Nephron progenitor cell (in vitro differentiated cells): ENCODE data around the gene ADCK2.
"Not testable (repeated sequence)": the region's sequence is repeated elsewhere in the genome, so short reads cannot be mapped to it uniquely, and the experiment has no call there.

ENCODE experiments used
- DNase-seq: peaks from one replicate; pipeline ENCODE4 v3.0.0; 2021
- H3K27ac Mint-ChIP-seq: 2 replicates; pipeline ENCODE4 v1.8.0; 2021; ENCODE audit warnings: mild to moderate bottlenecking, moderate library complexity, mixed read lengths
- H3K27me3 Mint-ChIP-seq: 2 replicates; pipeline ENCODE4 v1.8.0; 2021; ENCODE audit warnings: mild to moderate bottlenecking, low read depth, mixed read lengths; ENCODE audit not compliant: poor library complexity
- H3K36me3 Mint-ChIP-seq: 2 replicates; pipeline ENCODE4 v1.8.0; 2021; ENCODE audit warnings: low read depth, mixed read lengths
- H3K4me1 Mint-ChIP-seq: 2 replicates; pipeline ENCODE4 v1.8.0; 2021; ENCODE audit warnings: mixed read lengths
- H3K4me3 Mint-ChIP-seq: 2 replicates; pipeline ENCODE4 v1.8.0; 2021; ENCODE audit warnings: mild to moderate bottlenecking, moderate library complexity, mixed read lengths
- H3K9me3 Mint-ChIP-seq: 2 replicates; pipeline ENCODE4 v1.8.0; 2021; ENCODE audit warnings: mild to moderate bottlenecking, moderate library complexity, mixed read lengths
- CTCF ChIP-seq: fragments of 200-600 bp; sonication (generic); IDR thresholded peaks from 2 replicates; pipeline ENCODE4 v1.5.0; 2021; ENCODE audit warnings: antibody characterized with exemption

ADCK2 gene

GRCh38 chr7:140698477-140698876 lies 25.7 kb downstream of the ADCK2 start:
- DNase-seq: no peak
- Mint-ChIP-seq H3K4me3 (peak overlapping the region; percentile 98), H3K36me3 (peaks cover 38% of the 10 kb centered on the region), H3K4me1 (peaks cover 39% of the 10 kb centered on the region), H3K27me3 (peaks cover 6% of the 10 kb centered on the region), H3K9me3 (no peaks in the 10 kb centered on the region), H3K27ac (no peak overlapping the region)
- TF ChIP-seq CTCF: no peak

DNA sequence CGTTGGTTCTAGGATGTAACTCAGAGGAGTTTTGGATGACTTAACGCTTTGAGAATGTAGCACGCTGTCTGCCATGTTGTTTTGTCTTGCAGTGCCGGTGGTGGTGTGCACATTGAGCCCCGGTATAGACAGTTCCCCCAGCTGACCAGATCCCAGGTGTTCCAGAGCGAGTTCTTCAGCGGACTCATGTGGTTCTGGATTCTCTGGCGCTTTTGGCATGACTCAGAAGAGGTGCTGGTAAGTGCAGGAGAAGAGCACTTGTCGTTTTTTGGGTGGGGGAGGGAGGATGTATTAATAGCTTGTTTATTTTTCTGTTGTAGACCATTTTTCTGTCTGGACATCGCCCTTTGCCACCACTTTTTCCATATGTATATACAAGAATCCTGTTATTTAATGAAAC lies 30.0 kb downstream of the ADCK2 start:
- Mint-ChIP-seq H3K4me1 (peaks cover 19% of the 10 kb centered on the region), H3K27me3 (peaks cover 3% of the 10 kb centered on the region), H3K36me3 (peaks cover 74% of the 10 kb centered on the region), H3K4me3 (no peak overlapping the region), H3K9me3 (no peaks in the 10 kb centered on the region), H3K27ac (peak overlapping the region; percentile 18)
- no peak for TF ChIP-seq CTCF
- DNase-seq: no peak

DNA sequence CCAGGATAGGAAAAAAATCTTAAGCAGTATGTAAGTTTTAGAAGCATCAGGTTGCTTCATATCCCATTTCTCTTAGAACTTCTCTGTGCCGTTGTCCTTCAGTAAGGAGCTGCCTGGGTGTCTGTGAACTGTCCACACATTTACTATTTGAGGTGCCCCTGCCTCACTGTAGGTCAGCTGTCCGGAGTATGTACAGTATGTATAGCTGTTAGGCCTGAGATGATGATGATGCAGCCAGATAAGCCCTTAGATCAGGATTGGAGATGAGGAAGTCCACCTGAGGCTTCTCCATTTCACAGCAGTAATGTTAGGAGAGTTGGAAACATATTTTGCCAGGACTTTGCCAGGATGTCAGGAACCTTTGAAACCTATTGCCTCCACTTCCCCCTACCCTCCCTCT lies 31.5 kb downstream of the ADCK2 start:
- no peak for DNase-seq
- Mint-ChIP-seq H3K36me3 (peaks cover 65% of the 10 kb centered on the region), H3K27ac (peak overlapping the region; percentile 9), H3K4me1 (peaks cover 7% of the 10 kb centered on the region), H3K9me3 (peaks cover 4% of the 10 kb centered on the region), H3K27me3 (peaks cover 3% of the 10 kb centered on the region), H3K4me3 (no peak overlapping the region)
- TF ChIP-seq CTCF: no peak

- no peak for TF ChIP-seq CTCF
- H3K36me3 Mint-ChIP-seq: peaks cover 56% of the 10 kb centered on the region
- H3K27me3 Mint-ChIP-seq: peaks cover 3% of the 10 kb centered on the region
- no peak overlapping the region for H3K27ac Mint-ChIP-seq
- no peak for DNase-seq
- no peaks in the 10 kb centered on the region for H3K4me1 Mint-ChIP-seq
- H3K9me3 Mint-ChIP-seq: peaks cover 22% of the 10 kb centered on the region
- no peak overlapping the region for H3K4me3 Mint-ChIP-seq
Measured at GRCh38 chr7:140707132-140707531, 34.4 kb downstream of the ADCK2 start.

- not testable (repeated sequence) for DNase-seq, H3K27ac Mint-ChIP-seq, H3K4me1 Mint-ChIP-seq, H3K4me3 Mint-ChIP-seq, H3K27me3 Mint-ChIP-seq
- peaks cover 36% of the 10 kb centered on the region for H3K9me3 Mint-ChIP-seq
- H3K36me3 Mint-ChIP-seq: peaks cover 51% of the 10 kb centered on the region
Measured at GRCh38 chr7:140708764-140709163, 36.0 kb downstream of the ADCK2 start.

DNA sequence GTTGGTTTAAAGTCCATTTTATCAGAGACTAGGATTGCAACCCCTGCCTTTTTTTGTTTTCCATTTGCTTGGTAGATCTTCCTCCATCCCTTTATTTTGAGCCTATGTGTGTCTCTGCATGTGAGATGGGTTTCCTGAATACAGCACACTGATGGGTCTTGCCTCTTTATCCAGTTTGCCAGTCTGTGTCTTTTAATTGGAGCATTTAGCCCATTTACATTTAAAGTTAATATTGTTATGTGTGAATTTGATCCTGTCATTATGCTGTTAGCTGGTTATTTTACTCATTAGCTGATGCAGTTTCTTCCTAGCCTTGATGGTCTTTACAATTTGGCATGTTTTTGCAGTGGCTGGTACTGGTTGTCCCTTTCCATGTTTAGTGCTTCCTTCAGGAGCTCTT lies 39.6 kb downstream of the ADCK2 start:
- H3K4me3 Mint-ChIP-seq, H3K27me3 Mint-ChIP-seq, H3K4me1 Mint-ChIP-seq, DNase-seq, H3K27ac Mint-ChIP-seq: not testable (repeated sequence)
- H3K9me3 Mint-ChIP-seq: peaks cover 54% of the 10 kb centered on the region
- peaks cover 44% of the 10 kb centered on the region for H3K36me3 Mint-ChIP-seq

GRCh38 chr7:140714331-140715040 lies 41.7 kb downstream of the ADCK2 start:
- no peak for DNase-seq
- Mint-ChIP-seq H3K27ac (no peak overlapping the region), H3K36me3 (peaks cover 44% of the 10 kb centered on the region), H3K9me3 (peaks cover 49% of the 10 kb centered on the region), H3K27me3 (no peaks in the 10 kb centered on the region), H3K4me1 (peaks cover 15% of the 10 kb centered on the region), H3K4me3 (no peak overlapping the region)
- TF ChIP-seq CTCF: no peak
